Measurements from ENCODE around the gene CSF3R. TPM values are rescaled to one million over a fixed set of nuclear protein-coding genes. Genes with fewer than 3 reads are reported as not detected.

The CSF3R gene
- polyA plus RNA-seq, 2 donors = 1.00 to 1.9 TPM

- H3K4me1 ChIP-seq (ENCODE audit: control insufficient read depth in 2 of 2, insufficient read depth in 2 of 2, low read length in 1 of 2) = peaks cover 0 to 3% of the 10 kb centered on the region in 2 donors
- peaks cover 2 to 8% of the 10 kb centered on the region in 2 donors for H3K36me3 ChIP-seq (ENCODE audit: control insufficient read depth in 2 of 2, insufficient read depth in 2 of 2, low read length in 1 of 2)
- no peaks in the 10 kb centered on the region for H3K27me3 ChIP-seq (ENCODE audit: control insufficient read depth in 1 of 2, insufficient read depth in 2 of 2, low read length in 2 of 2)
- H3K4me3 ChIP-seq (ENCODE audit: low read depth in 1 of 2, low read length in 2 of 2) = peak overlapping the region; percentile 66 to 78
- H3K9me3 ChIP-seq (ENCODE audit: control insufficient read depth in 2 of 2, insufficient read depth in 1 of 2, low read depth in 1 of 2, low read length in 1 of 2) = no peaks in the 10 kb centered on the region
- peak overlapping the region; percentile 98 to 99 for H3K27ac ChIP-seq (ENCODE audit: low read depth in 2 of 2, low read length in 1 of 2)
- 31 to 33% methylated on average over 18 of the region's 18 CpGs for WGBS, 2 donors
These were observed 31.8 kb downstream of the CSF3R start for GRCh38 chr1:36450919-36451305.

- Histone ChIP-seq H3K4me3 (ENCODE audit: low read depth in 1 of 2, low read length in 2 of 2) (peak within 1 kb of the TSS; percentile 66 to 78), H3K4me1 (ENCODE audit: control insufficient read depth in 2 of 2, insufficient read depth in 2 of 2, low read length in 1 of 2) (peaks cover 0 to 3% of the 10 kb centered on the region in 2 donors), H3K27me3 (ENCODE audit: control insufficient read depth in 1 of 2, insufficient read depth in 2 of 2, low read length in 2 of 2) (no peaks in the 10 kb centered on the region), H3K9me3 (ENCODE audit: control insufficient read depth in 2 of 2, insufficient read depth in 1 of 2, low read depth in 1 of 2, low read length in 1 of 2) (no peaks in the 10 kb centered on the region), H3K27ac (ENCODE audit: low read depth in 2 of 2, low read length in 1 of 2) (peak within 1 kb of the TSS; percentile 98 to 99), H3K36me3 (ENCODE audit: control insufficient read depth in 2 of 2, insufficient read depth in 2 of 2, low read length in 1 of 2) (peaks cover 0 to 6% of the 10 kb centered on the region in 2 donors)
- whole genome bisulfite sequencing, 2 donors = 0 to 1% methylated on average over 48 of the region's 48 CpGs
These were observed 32.3 kb downstream of the CSF3R start, which contains the start of gene OSCP1 for GRCh38 chr1:36450270-36450918. Gene OSCP1, minus strand, starts transcription at chr1:36450451. Its CDS starts 82 bp downstream, at chr1:36450369.

GRCh38 chr1:36448530-36449056, 34.1 kb downstream of the CSF3R start:
- no peak overlapping the region for H3K4me3 ChIP-seq (ENCODE audit: low read depth in 1 of 2, low read length in 2 of 2)
- H3K27ac ChIP-seq (ENCODE audit: low read depth in 2 of 2, low read length in 1 of 2) = no peak overlapping the region
- H3K4me1 ChIP-seq (ENCODE audit: control insufficient read depth in 2 of 2, insufficient read depth in 2 of 2, low read length in 1 of 2) = peaks cover 0 to 3% of the 10 kb centered on the region in 2 donors
- H3K36me3 ChIP-seq (ENCODE audit: control insufficient read depth in 2 of 2, insufficient read depth in 2 of 2, low read length in 1 of 2) = no peaks in the 10 kb centered on the region
- no peaks in the 10 kb centered on the region for H3K9me3 ChIP-seq (ENCODE audit: control insufficient read depth in 2 of 2, insufficient read depth in 1 of 2, low read depth in 1 of 2, low read length in 1 of 2)
- WGBS, 2 donors = 63 to 64% methylated on average over 4 of the region's 4 CpGs
- no peaks in the 10 kb centered on the region for H3K27me3 ChIP-seq (ENCODE audit: control insufficient read depth in 1 of 2, insufficient read depth in 2 of 2, low read length in 2 of 2)

- Histone ChIP-seq H3K36me3 (ENCODE audit: control insufficient read depth in 2 of 2, insufficient read depth in 2 of 2, low read length in 1 of 2) (no peaks in the 10 kb centered on the region), H3K9me3 (ENCODE audit: control insufficient read depth in 2 of 2, insufficient read depth in 1 of 2, low read depth in 1 of 2, low read length in 1 of 2) (no peaks in the 10 kb centered on the region), H3K4me3 (ENCODE audit: low read depth in 1 of 2, low read length in 2 of 2) (no peak overlapping the region), H3K27ac (ENCODE audit: low read depth in 2 of 2, low read length in 1 of 2) (no peak overlapping the region), H3K27me3 (ENCODE audit: control insufficient read depth in 1 of 2, insufficient read depth in 2 of 2, low read length in 2 of 2) (no peaks in the 10 kb centered on the region), H3K4me1 (ENCODE audit: control insufficient read depth in 2 of 2, insufficient read depth in 2 of 2, low read length in 1 of 2) (peaks cover 0 to 3% of the 10 kb centered on the region in 2 donors)
These were observed 35.3 kb downstream of the CSF3R start for GRCh38 chr1:36447450-36447849.

GRCh38 chr1:36446746-36447145, 36.0 kb downstream of the CSF3R start:
- Histone ChIP-seq H3K27ac (ENCODE audit: low read depth in 2 of 2, low read length in 1 of 2) (no peak overlapping the region), H3K4me3 (ENCODE audit: low read depth in 1 of 2, low read length in 2 of 2) (no peak overlapping the region), H3K4me1 (ENCODE audit: control insufficient read depth in 2 of 2, insufficient read depth in 2 of 2, low read length in 1 of 2) (peaks cover 0 to 3% of the 10 kb centered on the region in 2 donors), H3K36me3 (ENCODE audit: control insufficient read depth in 2 of 2, insufficient read depth in 2 of 2, low read length in 1 of 2) (no peaks in the 10 kb centered on the region), H3K27me3 (ENCODE audit: control insufficient read depth in 1 of 2, insufficient read depth in 2 of 2, low read length in 2 of 2) (no peaks in the 10 kb centered on the region), H3K9me3 (ENCODE audit: control insufficient read depth in 2 of 2, insufficient read depth in 1 of 2, low read depth in 1 of 2, low read length in 1 of 2) (no peaks in the 10 kb centered on the region)
- 72 to 76% methylated on average over 5 of the region's 5 CpGs for WGBS, 2 donors

GRCh38 chr1:36446271-36446670, 36.4 kb downstream of the CSF3R start:
- H3K4me3 ChIP-seq (ENCODE audit: low read depth in 1 of 2, low read length in 2 of 2) = no peak overlapping the region
- no peaks in the 10 kb centered on the region for H3K36me3 ChIP-seq (ENCODE audit: control insufficient read depth in 2 of 2, insufficient read depth in 2 of 2, low read length in 1 of 2)
- WGBS, 2 donors = 68 to 77% methylated on average over 8 of the region's 8 CpGs
- no peaks in the 10 kb centered on the region for H3K27me3 ChIP-seq (ENCODE audit: control insufficient read depth in 1 of 2, insufficient read depth in 2 of 2, low read length in 2 of 2)
- no peak overlapping the region for H3K27ac ChIP-seq (ENCODE audit: low read depth in 2 of 2, low read length in 1 of 2)
- peaks cover 0 to 3% of the 10 kb centered on the region in 2 donors for H3K4me1 ChIP-seq (ENCODE audit: control insufficient read depth in 2 of 2, insufficient read depth in 2 of 2, low read length in 1 of 2)
- no peaks in the 10 kb centered on the region for H3K9me3 ChIP-seq (ENCODE audit: control insufficient read depth in 2 of 2, insufficient read depth in 1 of 2, low read depth in 1 of 2, low read length in 1 of 2)

- H3K4me1 ChIP-seq (ENCODE audit: control insufficient read depth in 2 of 2, insufficient read depth in 2 of 2, low read length in 1 of 2) = no peaks in the 10 kb centered on the region
- peaks cover 0 to 3% of the 10 kb centered on the region in 2 donors for H3K36me3 ChIP-seq (ENCODE audit: control insufficient read depth in 2 of 2, insufficient read depth in 2 of 2, low read length in 1 of 2)
- H3K4me3 ChIP-seq (ENCODE audit: low read depth in 1 of 2, low read length in 2 of 2) = no peak overlapping the region
- WGBS, 2 donors = 71 to 74% methylated on average over 2 of the region's 2 CpGs
- no peaks in the 10 kb centered on the region for H3K27me3 ChIP-seq (ENCODE audit: control insufficient read depth in 1 of 2, insufficient read depth in 2 of 2, low read length in 2 of 2)
- no peaks in the 10 kb centered on the region for H3K9me3 ChIP-seq (ENCODE audit: control insufficient read depth in 2 of 2, insufficient read depth in 1 of 2, low read depth in 1 of 2, low read length in 1 of 2)
- no peak overlapping the region for H3K27ac ChIP-seq (ENCODE audit: low read depth in 2 of 2, low read length in 1 of 2)
These were observed 39.4 kb downstream of the CSF3R start for GRCh38 chr1:36443297-36443696.

- H3K27ac ChIP-seq (ENCODE audit: low read depth in 2 of 2, low read length in 1 of 2) = no peak overlapping the region
- no peak overlapping the region for H3K4me3 ChIP-seq (ENCODE audit: low read depth in 1 of 2, low read length in 2 of 2)
- WGBS, 2 donors = 86 to 88% methylated on average over 3 of the region's 3 CpGs
- H3K9me3 ChIP-seq (ENCODE audit: control insufficient read depth in 2 of 2, insufficient read depth in 1 of 2, low read depth in 1 of 2, low read length in 1 of 2) = no peaks in the 10 kb centered on the region
- peaks cover 0 to 3% of the 10 kb centered on the region in 2 donors for H3K36me3 ChIP-seq (ENCODE audit: control insufficient read depth in 2 of 2, insufficient read depth in 2 of 2, low read length in 1 of 2)
- H3K27me3 ChIP-seq (ENCODE audit: control insufficient read depth in 1 of 2, insufficient read depth in 2 of 2, low read length in 2 of 2) = no peaks in the 10 kb centered on the region
- H3K4me1 ChIP-seq (ENCODE audit: control insufficient read depth in 2 of 2, insufficient read depth in 2 of 2, low read length in 1 of 2) = no peaks in the 10 kb centered on the region
These were observed 40.4 kb downstream of the CSF3R start for GRCh38 chr1:36442337-36442736.

- no peak overlapping the region for H3K4me3 ChIP-seq (ENCODE audit: low read depth in 1 of 2, low read length in 2 of 2)
- no peaks in the 10 kb centered on the region for H3K9me3 ChIP-seq (ENCODE audit: control insufficient read depth in 2 of 2, insufficient read depth in 1 of 2, low read depth in 1 of 2, low read length in 1 of 2)
- H3K36me3 ChIP-seq (ENCODE audit: control insufficient read depth in 2 of 2, insufficient read depth in 2 of 2, low read length in 1 of 2) = peaks cover 0 to 3% of the 10 kb centered on the region in 2 donors
- 94 to 95% methylated on average over 3 of the region's 3 CpGs for WGBS, 2 donors
- no peak overlapping the region for H3K27ac ChIP-seq (ENCODE audit: low read depth in 2 of 2, low read length in 1 of 2)
- H3K4me1 ChIP-seq (ENCODE audit: control insufficient read depth in 2 of 2, insufficient read depth in 2 of 2, low read length in 1 of 2) = no peaks in the 10 kb centered on the region
- H3K27me3 ChIP-seq (ENCODE audit: control insufficient read depth in 1 of 2, insufficient read depth in 2 of 2, low read length in 2 of 2) = no peaks in the 10 kb centered on the region
These were observed 42.1 kb downstream of the CSF3R start for GRCh38 chr1:36440646-36441045.

- peaks cover 0 to 3% of the 10 kb centered on the region in 2 donors for H3K36me3 ChIP-seq (ENCODE audit: control insufficient read depth in 2 of 2, insufficient read depth in 2 of 2, low read length in 1 of 2)
- H3K4me1 ChIP-seq (ENCODE audit: control insufficient read depth in 2 of 2, insufficient read depth in 2 of 2, low read length in 1 of 2) = no peaks in the 10 kb centered on the region
These were observed 42.7 kb downstream of the CSF3R start for GRCh38 chr1:36440044-36440443.

More at GRCh38 chr1:36440044-36440443, 42.7 kb downstream of the CSF3R start:
- 88 to 91% methylated on average over 3 of the region's 3 CpGs for WGBS, 2 donors
- no peak overlapping the region for H3K4me3 ChIP-seq (ENCODE audit: low read depth in 1 of 2, low read length in 2 of 2)
- no peaks in the 10 kb centered on the region for H3K9me3 ChIP-seq (ENCODE audit: control insufficient read depth in 2 of 2, insufficient read depth in 1 of 2, low read depth in 1 of 2, low read length in 1 of 2)
- no peaks in the 10 kb centered on the region for H3K27me3 ChIP-seq (ENCODE audit: control insufficient read depth in 1 of 2, insufficient read depth in 2 of 2, low read length in 2 of 2)
- no peak overlapping the region for H3K27ac ChIP-seq (ENCODE audit: low read depth in 2 of 2, low read length in 1 of 2)

All from esophagus (tissue), 2 donors.